Stimulated activated CD4-positive, alpha-beta T cell treated with anti-CD3 and anti-CD28 coated beads, TNF-alpha, amount 100 ng/mL, for 4 hours (primary cell): ENCODE results near the gene ZNF534.
"Not testable (repeated sequence)": the region's sequence is repeated elsewhere in the genome, so short reads cannot be mapped to it uniquely, and the experiment has no call there.

Source experiments
- DNase-seq, 3 experiments: peaks; one replicate each; pipeline ENCODE4 v3.0.0-alpha.2; 2020; ENCODE audit warnings: low read depth in 3 of 3

Gene ZNF534

GRCh38 chr19:52428937-52429336 is at the start of gene ZNF534:
TSS of gene ZNF534 (plus strand) at chr19:52429148. CDS start at chr19:52431475, 2,327 bp downstream.
- no peak for DNase-seq

GRCh38 chr19:52391135-52391534 is 37.8 kb upstream of the ZNF534 start:
- no peak for DNase-seq

DNA sequence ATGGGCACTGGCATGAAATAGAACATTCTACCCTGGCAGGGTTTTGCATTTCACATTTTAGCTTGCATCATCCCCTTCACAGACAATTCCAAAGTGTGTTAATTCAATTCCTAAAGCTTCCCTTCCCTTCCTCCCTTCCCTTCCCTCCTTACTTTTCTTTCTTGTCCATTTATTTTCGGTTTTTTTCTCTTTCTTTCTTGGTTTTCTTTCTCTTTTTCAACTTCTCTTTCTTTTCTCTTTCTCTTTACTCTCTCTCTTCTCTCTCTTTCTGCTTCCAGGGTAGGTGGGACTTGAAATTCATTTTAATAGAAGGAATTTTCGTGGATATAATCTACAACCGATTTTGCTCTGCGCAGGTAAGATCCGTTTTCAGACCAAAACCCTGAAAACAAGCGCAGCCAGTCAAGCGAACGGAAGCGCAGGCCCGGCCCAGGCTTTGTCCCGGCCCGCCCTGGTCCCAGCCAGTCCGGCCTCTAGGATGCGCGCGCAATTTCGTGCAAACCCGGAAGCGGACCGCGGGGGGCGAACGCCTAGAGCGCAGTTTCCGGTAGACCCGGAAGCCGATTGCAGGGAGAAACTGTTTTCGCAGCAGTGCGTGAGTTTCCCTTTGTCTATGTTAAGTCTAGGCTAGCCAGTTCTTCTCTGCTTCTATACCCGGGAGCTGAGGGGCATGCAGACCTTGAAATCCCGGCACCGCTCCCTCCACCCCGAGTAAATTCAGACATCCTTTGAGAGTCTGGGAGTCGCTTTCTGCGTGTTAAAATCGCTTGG is 31.5 kb upstream of the ZNF534 start, which contains the start of gene ZNF528:
TSS of gene ZNF528 (plus strand) at position 540 of the 771 bp plus-strand sequence. CDS start 4,165 bp downstream, outside the sequence.
- DNase-seq, result peak; percentile 87 to 92 (median 89)

GRCh38 chr19:52398081-52398441 is 30.9 kb upstream of the ZNF534 start:
- no peak for DNase-seq

GRCh38 chr19:52410276-52410675 is 18.7 kb upstream of the ZNF534 start:
- DNase-seq, result no peak

DNA sequence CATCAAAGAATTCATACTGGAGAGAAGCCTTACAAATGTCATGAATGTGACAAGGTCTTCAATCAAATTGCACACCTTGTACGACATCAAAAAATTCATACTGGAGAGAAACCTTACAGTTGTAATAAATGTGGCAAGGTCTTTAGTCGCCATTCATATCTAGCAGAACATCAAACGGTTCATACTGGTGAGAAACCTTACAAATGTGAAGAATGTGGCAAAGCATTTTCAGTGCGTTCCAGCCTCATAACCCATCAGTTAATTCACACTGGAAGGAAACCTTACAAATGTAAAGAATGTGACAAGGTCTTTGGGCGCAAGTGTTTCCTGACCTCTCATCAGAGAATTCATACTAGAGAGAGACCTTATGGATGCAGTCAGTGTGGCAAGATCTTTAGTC is 13.2 kb upstream of the ZNF534 start:
- no peak for DNase-seq

DNA sequence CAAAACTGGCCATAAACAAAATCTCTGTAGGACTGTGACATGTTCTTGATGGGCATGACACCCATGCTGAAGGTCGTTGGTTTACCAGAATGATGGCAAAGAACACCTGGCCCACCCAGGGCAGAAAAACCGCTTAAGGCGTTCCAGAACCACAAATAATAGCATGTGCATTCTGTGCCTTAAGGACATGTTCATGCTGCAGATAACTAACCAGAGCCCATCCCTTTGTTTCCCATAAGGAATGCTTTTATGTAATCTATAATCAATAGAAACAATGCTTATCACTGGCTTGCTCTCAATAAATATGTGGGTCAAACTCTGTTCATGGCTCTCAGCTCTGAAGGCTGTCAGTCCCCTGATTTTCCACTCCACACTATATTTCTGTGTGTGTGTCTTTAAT is 13.2 kb downstream of the ZNF534 start:
- no peak for DNase-seq

- DNase-seq, result no peak
Observed at GRCh38 chr19:52444506-52444905, 15.6 kb downstream of the ZNF534 start.

- DNase-seq, result no peak
Observed at GRCh38 chr19:52451241-52451640, 22.3 kb downstream of the ZNF534 start.

DNA sequence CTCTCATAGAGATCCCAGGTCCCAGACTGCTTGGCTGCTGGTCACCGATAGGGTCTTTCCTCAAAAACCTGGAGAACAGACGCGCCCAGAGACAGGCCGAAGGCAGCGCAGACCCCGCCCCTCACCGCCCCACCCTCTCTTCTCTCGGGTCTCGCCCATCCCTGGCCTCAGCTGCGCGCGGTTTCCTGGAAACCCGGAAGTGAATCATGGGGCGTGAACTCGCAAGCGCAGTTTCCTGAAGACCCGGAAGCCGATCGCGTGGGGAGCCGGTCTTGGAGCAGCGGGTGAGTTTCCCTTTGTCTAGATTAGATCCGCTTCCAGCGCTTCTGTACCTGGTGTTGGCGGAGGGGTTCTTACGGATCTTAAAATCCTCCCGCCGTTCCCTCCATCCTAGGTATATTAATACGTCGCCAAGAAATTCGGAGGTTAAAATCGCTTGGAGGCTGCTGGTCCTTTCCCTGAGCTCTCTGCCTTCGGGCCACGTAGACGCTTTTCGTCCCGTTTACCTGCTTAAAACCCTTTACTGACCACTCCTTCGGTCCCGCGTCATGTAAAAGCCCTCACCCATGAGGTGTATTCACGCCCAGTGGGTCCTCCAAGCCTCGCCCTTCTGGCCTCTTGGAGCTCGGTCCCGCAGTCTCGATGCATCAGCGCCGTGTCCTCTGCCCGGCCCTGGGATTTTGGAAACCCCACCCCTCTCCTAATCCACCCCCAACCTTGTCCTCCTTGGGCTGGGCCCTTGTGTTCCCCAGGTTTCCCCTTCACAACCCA is 24.6 kb downstream of the ZNF534 start, which contains the start of gene ZNF578:
TSS of gene ZNF578 (plus strand) at position 230 of the 771 bp plus-strand sequence. CDS start 48,293 bp downstream, outside the sequence.
- peak; percentile 25 to 42 (median 38) for DNase-seq

GRCh38 chr19:52464798-52465470 is 36.0 kb downstream of the ZNF534 start:
- no peak for DNase-seq

- no peak for DNase-seq
Observed at GRCh38 chr19:52473655-52474350, 44.9 kb downstream of the ZNF534 start.

DNA sequence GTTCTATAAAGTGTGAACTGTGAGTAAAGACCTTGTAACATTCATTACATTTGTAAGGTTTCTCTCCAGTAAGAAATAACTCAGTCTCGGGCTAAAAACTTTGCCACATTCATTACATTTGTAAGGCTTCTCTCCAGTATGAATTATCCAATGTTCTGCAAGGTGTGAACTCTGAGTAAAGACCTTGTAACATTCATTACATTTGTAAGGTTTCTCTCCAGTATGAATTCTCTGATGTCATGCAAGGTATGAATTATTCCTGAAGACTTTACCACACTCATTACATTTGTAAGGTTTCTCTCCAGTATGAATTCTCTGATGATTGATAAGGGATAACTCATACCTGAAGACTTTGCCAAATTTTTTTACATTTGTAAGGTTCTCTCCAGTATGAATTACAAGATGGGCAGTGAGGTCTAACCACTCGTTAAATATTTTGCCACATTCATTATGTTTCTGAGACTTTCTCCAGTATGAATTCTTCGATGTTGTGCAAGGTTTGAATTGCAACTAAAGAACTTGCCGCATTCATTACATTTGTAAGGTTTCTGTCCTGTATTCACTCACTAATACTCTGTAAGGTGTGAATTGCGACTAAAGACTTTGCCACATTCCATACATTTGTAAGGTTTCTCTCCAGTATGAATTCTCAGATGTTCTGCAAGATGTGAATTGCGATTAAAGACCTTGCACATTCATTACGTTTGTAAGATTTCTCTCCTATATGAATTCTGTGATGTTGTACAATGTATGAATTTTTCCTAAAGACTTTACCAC is 45.6 kb downstream of the ZNF534 start:
- no peak for DNase-seq

- DNase-seq, result not testable (repeated sequence)
Observed at GRCh38 chr19:52484111-52484743, 55.3 kb downstream of the ZNF534 start.

DNA sequence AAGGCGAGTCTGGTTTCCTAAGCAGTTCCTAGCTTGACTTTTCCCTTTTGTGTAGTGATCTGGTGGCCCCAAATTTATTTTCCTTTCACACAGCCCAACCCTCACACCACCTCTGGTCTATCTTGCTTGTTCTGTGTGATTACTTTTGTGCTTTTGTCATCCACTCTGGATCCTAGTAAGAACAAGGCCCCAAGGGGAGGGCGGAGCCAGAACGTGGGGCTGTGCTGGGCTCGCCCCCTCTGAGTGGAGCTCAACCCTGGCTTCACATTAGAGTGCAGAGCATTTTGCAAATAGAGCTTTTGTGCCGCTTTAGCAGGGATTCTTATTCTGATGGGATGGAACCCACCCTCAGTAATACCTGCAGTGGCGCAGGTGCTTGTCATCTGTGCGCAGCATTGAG is 56.1 kb downstream of the ZNF534 start:
- DNase-seq, result not testable (repeated sequence)

- DNase-seq, result not testable (repeated sequence)
Observed at GRCh38 chr19:52485561-52486240, 56.8 kb downstream of the ZNF534 start.

GRCh38 chr19:52492201-52492993 is 63.4 kb downstream of the ZNF534 start:
- no peak for DNase-seq

DNA sequence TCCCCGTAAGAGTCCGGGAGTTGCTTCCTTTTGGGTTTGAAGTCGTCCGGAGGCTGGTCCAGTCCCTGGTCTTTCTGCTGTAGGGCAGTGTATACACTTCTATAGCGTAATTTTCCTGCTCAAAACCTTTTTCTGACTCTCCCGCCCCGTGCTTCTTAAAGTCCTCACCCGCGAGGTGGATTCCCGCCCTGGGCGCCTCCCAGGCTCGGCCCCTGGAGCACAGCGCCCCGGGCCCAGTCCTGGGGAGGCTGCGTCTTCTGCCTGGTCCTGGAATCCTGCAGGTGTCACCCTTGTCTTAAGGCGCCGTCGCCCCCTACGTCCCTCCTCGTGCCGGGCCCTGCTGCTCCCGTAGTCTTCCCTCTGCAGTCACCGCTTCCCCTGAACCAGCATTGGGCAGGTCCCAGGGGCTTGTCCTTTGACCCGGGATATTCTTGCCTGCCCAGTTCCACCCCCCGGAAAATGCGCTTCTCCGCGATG is 64.1 kb downstream of the ZNF534 start:
- no peak for DNase-seq

DNA sequence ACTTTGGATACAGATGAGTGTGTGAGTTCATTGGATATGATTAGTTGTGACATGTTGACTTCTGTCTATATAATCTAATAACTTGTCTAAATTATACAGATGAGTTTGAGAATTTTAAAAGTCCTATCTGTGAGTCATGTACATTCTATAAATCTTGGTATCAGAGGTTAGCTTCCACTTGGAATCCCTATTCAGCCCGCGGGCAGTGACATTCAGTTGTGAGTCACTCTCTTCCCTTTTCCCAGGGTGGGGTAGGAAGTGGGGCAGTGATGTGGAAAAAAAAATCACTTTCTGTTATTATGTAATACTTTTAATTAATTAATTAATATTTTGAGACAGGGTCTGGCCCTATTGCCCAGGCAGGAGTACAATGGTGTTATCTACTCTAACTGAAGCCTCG is 65.6 kb downstream of the ZNF534 start:
- DNase-seq, result no peak
